ENCODE results near the gene CSMD2.

Gene CSMD2

GRCh38 chr1:33791251-33791650 is 373.8 kb downstream of the CSMD2 start:
- no peak for DNase-seq

GRCh38 chr1:33790577-33790976 is 374.5 kb downstream of the CSMD2 start:
- DNase-seq, result no peak

GRCh38 chr1:33784876-33785275 is 380.2 kb downstream of the CSMD2 start:
- DNase-seq, result no peak

- no peak for DNase-seq
Observed at GRCh38 chr1:33782776-33783175, 382.3 kb downstream of the CSMD2 start.

- DNase-seq, result no peak
Observed at GRCh38 chr1:33781652-33782051, 383.4 kb downstream of the CSMD2 start.

GRCh38 chr1:33777337-33777736 is 387.7 kb downstream of the CSMD2 start:
- DNase-seq, result no peak

- no peak for DNase-seq
Observed at GRCh38 chr1:33768821-33769220, 396.2 kb downstream of the CSMD2 start.

GRCh38 chr1:33768106-33768505 is 396.9 kb downstream of the CSMD2 start:
- no peak for DNase-seq

- DNase-seq, result no peak
Observed at GRCh38 chr1:33764149-33764548, 400.9 kb downstream of the CSMD2 start.

GRCh38 chr1:33763406-33763805 is 401.6 kb downstream of the CSMD2 start:
- DNase-seq, result no peak

- DNase-seq, result no peak
Observed at GRCh38 chr1:33762962-33763361, 402.1 kb downstream of the CSMD2 start.

GRCh38 chr1:33762109-33762830 is 402.8 kb downstream of the CSMD2 start:
- DNase-seq, result no peak

- DNase-seq, result no peak
Observed at GRCh38 chr1:33758698-33759097, 406.3 kb downstream of the CSMD2 start.

GRCh38 chr1:33753087-33753856 is 411.8 kb downstream of the CSMD2 start:
- no peak for DNase-seq

- DNase-seq, result no peak
Observed at GRCh38 chr1:33745942-33746341, 419.1 kb downstream of the CSMD2 start.

- DNase-seq, result no peak
Observed at GRCh38 chr1:33743221-33743998, 421.6 kb downstream of the CSMD2 start.

GRCh38 chr1:33742663-33743062 is 422.4 kb downstream of the CSMD2 start:
- DNase-seq, result no peak

- DNase-seq, result no peak
Observed at GRCh38 chr1:33741749-33742148, 423.3 kb downstream of the CSMD2 start.

GRCh38 chr1:33740040-33740744 is 424.8 kb downstream of the CSMD2 start:
- no peak for DNase-seq

GRCh38 chr1:33738976-33739375 is 426.1 kb downstream of the CSMD2 start:
- DNase-seq, result no peak

- DNase-seq, result no peak
Observed at GRCh38 chr1:33738536-33738935, 426.5 kb downstream of the CSMD2 start.

GRCh38 chr1:33736496-33736895 is 428.5 kb downstream of the CSMD2 start:
- DNase-seq, result no peak

- DNase-seq, result no peak
Observed at GRCh38 chr1:33735624-33736023, 429.4 kb downstream of the CSMD2 start.

Data from activated naive CD4-positive, alpha-beta T cell treated with Interleukin-2 at 50 U/mL for 16 hours (primary cell).